Activated CD4-positive, alpha-beta T cell treated with anti-CD3 and anti-CD28 coated beads, Interleukin-2, Interleukin-6, amounts not matched to agents 100 ng/mL and 50 ng/mL, durations not matched to agents 16 hours and 8 hours (primary cell): Measurements from ENCODE around the gene NDUFA8.
"Not testable (repeated sequence)": the region's sequence is repeated elsewhere in the genome, so short reads cannot be mapped to it uniquely, and the experiment has no call there.

Source experiments
- DNase-seq: peaks from one replicate; pipeline ENCODE4 v3.0.0-alpha.2; 2020

NDUFA8 gene

DNA sequence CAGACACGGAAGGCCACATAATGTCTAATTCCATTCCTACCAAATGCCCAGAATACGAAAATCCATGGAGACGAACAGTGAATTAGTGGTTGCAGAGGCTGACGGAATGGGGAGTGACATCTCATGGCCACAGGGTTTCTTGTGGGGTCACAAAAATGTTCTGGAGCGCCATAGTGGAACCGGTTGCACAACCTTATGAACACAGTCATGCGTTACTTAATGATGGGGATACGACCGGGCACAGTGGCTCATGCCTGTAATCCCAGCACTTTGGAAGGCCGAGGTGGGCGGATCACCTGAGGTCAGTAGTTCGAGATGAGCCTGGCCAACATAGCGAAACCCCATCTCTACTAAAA is 40.4 kb downstream of the NDUFA8 start:
- DNase-seq, result no peak

GRCh38 chr9:122118343-122119165 is 41.0 kb downstream of the NDUFA8 start:
- no peak for DNase-seq

DNA sequence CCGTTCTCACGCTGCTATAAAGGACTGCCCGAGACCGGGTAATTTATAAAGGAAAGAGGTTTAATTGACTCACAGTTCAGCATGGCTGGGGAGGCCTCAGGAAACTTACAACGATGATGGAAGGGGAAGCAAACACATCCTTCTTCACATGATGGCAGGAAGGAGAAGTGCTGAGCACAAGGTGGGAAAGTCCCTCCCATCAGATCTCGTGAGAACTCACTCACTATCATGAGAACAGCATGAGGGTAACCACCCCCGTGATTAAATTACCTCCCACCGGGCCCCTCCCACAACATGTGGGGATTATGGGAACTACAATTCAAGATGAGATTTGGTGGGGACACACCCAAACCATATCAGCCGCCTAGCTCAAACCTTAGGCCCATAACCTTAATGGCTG is 42.3 kb downstream of the NDUFA8 start:
- DNase-seq, result not testable (repeated sequence)

GRCh38 chr9:122116448-122117173 is 43.0 kb downstream of the NDUFA8 start:
- no peak for DNase-seq

GRCh38 chr9:122116040-122116439 is 43.5 kb downstream of the NDUFA8 start:
- no peak for DNase-seq

DNA sequence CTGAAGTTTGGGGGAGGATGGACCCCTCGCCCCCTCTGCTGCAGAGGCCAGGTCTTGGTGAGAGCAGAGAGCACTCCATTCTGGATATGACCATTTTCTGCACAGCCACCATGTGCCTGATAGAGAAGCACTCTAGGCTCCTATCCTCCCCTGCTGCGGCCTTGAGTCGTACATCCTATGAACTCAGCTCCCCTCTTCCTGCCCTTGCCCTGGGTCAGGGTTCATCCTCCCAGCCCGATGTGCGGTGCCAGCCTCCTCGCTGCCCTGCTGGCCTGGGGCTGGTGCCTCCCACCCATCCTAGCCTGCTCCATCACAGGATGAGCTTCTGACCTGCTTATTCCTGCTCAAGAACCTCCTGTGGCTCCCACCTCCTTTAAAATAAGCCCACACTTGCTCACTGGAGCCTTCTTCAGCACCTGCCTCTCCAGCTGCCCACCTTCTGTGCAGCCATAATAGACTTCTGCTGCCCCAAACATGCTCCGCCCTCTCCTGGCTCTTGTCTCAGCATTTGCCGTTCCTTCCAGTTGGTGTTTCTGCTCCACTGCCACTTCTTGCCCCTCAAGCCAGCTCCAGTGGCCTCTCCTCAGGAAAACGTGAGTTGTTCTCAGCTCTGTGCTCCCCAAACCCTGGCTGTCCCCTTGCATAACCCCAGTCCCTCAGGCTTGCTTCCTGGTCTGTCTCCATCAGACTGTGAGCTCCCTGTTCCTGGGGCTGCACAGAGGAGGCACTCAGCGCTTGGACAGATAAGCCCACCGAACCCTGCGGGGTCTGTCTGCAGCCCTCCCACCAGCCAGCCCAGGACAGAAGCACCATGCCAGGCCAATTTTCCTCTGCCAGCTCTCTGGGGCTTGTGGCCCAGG is 44.2 kb downstream of the NDUFA8 start:
- no peak for DNase-seq

GRCh38 chr9:122113574-122113973 is 46.0 kb downstream of the NDUFA8 start:
- DNase-seq, result no peak

DNA sequence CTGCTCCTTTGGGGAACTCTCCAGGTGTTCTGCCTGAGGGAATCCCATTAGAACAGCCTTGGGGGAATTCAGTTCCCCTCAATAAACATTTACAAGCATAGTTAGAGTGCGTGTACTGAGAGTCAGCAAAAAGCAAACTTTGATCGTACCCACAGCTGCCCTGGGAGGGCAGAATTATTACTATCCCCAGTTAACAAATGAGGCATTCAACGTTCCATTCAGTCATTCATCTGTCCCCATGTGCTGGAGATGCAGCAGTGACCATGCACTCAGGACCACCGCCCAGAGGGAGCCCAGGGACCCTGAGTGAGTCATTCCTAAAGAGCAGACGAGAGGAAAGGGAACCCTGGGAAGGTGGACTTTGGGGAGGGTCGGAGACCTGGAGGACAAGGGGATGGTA is 47.3 kb downstream of the NDUFA8 start:
- no peak for DNase-seq

GRCh38 chr9:122111413-122112085 is 48.0 kb downstream of the NDUFA8 start:
- DNase-seq, result no peak

GRCh38 chr9:122110100-122110833 is 49.3 kb downstream of the NDUFA8 start:
- DNase-seq, result no peak

- no peak for DNase-seq
Measured at GRCh38 chr9:122109035-122109813, 50.4 kb downstream of the NDUFA8 start.

- no peak for DNase-seq
Measured at GRCh38 chr9:122107291-122107805, 52.2 kb downstream of the NDUFA8 start.

DNA sequence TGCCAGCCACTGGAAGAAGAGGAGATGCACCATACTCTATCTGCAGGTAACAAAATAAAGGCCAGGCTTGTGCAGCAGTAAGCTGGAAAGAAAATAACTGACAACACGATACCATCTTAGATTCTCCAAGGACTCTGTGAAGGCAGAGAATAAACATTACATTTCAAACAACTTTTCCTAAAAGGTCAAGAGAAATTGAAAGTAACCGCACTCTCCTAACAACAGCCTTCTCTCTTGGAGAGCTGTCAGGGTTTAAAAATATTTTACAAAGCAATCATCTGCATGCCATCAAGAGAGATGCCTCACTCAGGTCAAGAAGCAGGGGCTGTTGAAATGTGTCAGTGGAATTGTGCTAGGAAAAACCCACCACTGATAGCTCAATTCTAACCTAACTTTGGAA is 53.0 kb downstream of the NDUFA8 start:
- no peak for DNase-seq

DNA sequence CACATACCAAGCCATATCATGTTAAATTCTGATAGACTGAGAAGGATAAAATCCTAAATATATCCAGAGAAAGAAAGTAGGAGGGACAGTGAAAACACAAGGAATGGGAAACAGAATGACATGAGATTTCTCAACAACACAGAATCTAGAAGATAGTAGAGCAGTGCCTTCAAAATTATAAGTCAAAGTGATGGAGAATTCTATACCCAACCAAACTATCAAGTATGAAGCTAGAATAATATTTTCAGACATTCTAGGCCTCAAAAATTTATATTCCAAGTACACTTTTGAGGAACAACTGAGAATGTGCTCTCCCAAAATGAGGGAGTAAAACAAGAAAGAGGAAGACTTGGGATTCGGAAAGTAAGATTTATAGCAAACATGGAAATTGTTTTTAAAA is 55.6 kb downstream of the NDUFA8 start:
- DNase-seq, result no peak

GRCh38 chr9:122102156-122102555 is 57.4 kb downstream of the NDUFA8 start:
- no peak for DNase-seq

DNA sequence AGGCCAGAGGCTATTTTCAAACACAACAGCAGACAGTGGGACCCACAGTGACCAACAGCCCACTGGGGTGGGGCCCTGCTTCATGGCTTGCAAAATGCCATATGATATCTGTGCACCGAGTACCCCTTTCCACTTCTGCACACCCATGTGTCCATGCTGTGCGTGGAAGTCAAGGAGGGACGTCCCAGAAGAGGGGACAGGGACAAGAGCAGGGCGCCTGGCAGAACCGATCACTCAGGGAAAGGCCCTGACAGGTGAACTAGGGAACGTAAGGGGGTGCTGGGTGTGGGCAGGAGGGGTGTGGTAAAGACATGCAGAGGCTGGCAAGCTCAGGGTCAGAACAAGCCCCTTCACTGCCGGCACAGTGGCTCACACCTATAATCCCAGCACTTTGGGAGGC is 58.8 kb downstream of the NDUFA8 start:
- no peak for DNase-seq

GRCh38 chr9:122099271-122099869 is 60.2 kb downstream of the NDUFA8 start:
- peak; percentile 84 for DNase-seq

DNA sequence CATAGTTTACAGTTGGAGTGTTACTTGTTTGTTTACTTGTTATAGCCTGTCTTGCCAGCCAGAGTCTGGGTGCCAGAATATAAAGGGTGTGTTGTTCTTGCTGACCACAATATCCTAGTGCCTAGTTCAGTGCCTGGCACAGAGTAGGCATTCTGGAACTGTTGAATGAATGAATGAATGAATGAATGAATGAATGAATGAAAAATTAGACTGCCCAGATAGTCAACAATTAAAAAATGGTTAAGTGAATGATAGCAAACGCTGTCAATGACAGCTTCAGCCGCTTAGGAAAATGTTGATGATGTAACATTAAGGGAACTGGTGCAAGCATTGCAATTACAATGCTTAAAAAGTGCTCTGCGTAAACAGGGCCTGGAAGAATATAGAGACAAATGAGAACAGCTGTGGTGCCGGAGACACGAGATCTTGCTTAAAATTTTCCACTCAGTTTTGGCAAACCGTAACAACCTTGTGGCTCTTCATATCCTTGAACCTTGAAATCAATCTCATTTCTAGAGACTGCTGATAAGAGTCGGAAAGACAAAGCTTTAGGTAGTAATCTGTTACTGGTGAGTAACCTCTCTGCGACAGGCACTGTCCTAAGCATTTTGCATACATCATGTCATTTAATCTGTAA is 61.8 kb downstream of the NDUFA8 start:
- no peak for DNase-seq

GRCh38 chr9:122096620-122097415 is 62.8 kb downstream of the NDUFA8 start:
- no peak for DNase-seq
